DND-41 (cell line): ENCODE measurements around the gene RDH16.

Experiments used
- ATAC-seq: fragments of 200-7000 bp; cut with Tn5 transposase; 3 replicates; pipeline ENCODE4 v1.9.1; 2021; ENCODE audit warnings: low read depth; ENCODE audit not compliant: insufficient read depth
- DNase-seq: peaks from one replicate; pipeline ENCODE4 v3.0.0-alpha.2; 2020
- H2AFZ ChIP-seq: 2 replicates; pipeline ENCODE4 v1.6.0; 2012; ENCODE audit warnings: low read depth, low read length
- H3K27ac ChIP-seq: 2 replicates; pipeline ENCODE4 v1.5.1; 2012; ENCODE audit warnings: low read length, inconsistent platforms
- H3K27me3 ChIP-seq: fragments of 200-600 bp; sonication (generic); 2 replicates; pipeline ENCODE4 v1.6.0; 2012; ENCODE audit warnings: low read length, mild to moderate bottlenecking, inconsistent platforms; ENCODE audit not compliant: insufficient read depth, poor library complexity
- H3K36me3 ChIP-seq: 2 replicates; pipeline ENCODE4 v1.5.1; 2012; ENCODE audit warnings: low read length, inconsistent platforms; ENCODE audit not compliant: insufficient read depth
- H3K4me1 ChIP-seq: 2 replicates; pipeline ENCODE4 v1.5.1; 2012; ENCODE audit warnings: mild to moderate bottlenecking, low read length; ENCODE audit not compliant: insufficient read depth
- H3K4me2 ChIP-seq: 2 replicates; pipeline ENCODE4 v1.6.0; 2012; ENCODE audit warnings: mild to moderate bottlenecking, moderate library complexity, low read length, inconsistent platforms; ENCODE audit not compliant: insufficient read depth
- H3K4me3 ChIP-seq, 2 experiments: fragments of 200-600 bp in 1 of 2; shearing (Covaris generic) in 1 of 2; 2 replicates each; pipeline ENCODE4 v1.5.1; 2012 to 2016; ENCODE audit warnings: inconsistent platforms in 2 of 2, low read length in 2 of 2, mild to moderate bottlenecking in 2 of 2, low read depth in 1 of 2, moderate library complexity in 1 of 2
- H3K79me2 ChIP-seq: 2 replicates; pipeline ENCODE4 v1.6.0; 2012; ENCODE audit warnings: low read length, inconsistent platforms; ENCODE audit not compliant: insufficient read depth
- H3K9ac ChIP-seq: 2 replicates; pipeline ENCODE4 v1.6.0; 2012; ENCODE audit warnings: low read depth, mild to moderate bottlenecking, inconsistent platforms, low read length, moderate library complexity
- H3K9me3 ChIP-seq: 2 replicates; pipeline ENCODE4 v1.5.1; 2012; ENCODE audit warnings: low read length, moderate library complexity, mild to moderate bottlenecking, inconsistent platforms; ENCODE audit not compliant: insufficient read depth, severe bottlenecking
- H4K20me1 ChIP-seq: 2 replicates; pipeline ENCODE4 v1.6.0; 2012; ENCODE audit warnings: low read length; ENCODE audit not compliant: insufficient read depth
- CTCF ChIP-seq: IDR thresholded peaks from 2 replicates; pipeline ENCODE4 v1.5.1; 2012; ENCODE audit warnings: borderline replicate concordance, low read length, moderate library complexity, mild to moderate bottlenecking; ENCODE audit not compliant: poor library complexity, severe bottlenecking; ENCODE audit errors: extremely low read depth
- EZH2 ChIP-seq: IDR thresholded peaks from 3 replicates; pipeline ENCODE4 v1.6.1; 2012; ENCODE audit warnings: borderline replicate concordance, low read depth, mild to moderate bottlenecking, moderate library complexity, low read length, inconsistent platforms; ENCODE audit not compliant: severe bottlenecking

RDH16 gene

GRCh38 chr12:56990648-56991318 lies 33.4 kb upstream of the RDH16 start:
- no peak overlapping the region for H3K4me2 ChIP-seq
- no peaks in the 10 kb centered on the region for H4K20me1 ChIP-seq
- H3K9me3 ChIP-seq: no peaks in the 10 kb centered on the region
- no peak overlapping the region for H3K9ac ChIP-seq
- 0 out of 2 replicates have a peak, but pooled peaks cover 6% of the 10 kb centered on the region for H3K36me3 ChIP-seq
- no peak for ATAC-seq
- no peak overlapping the region for H3K4me3 ChIP-seq
- H3K4me1 ChIP-seq: peaks cover 8% of the 10 kb centered on the region
- H3K27me3 ChIP-seq: no peaks in the 10 kb centered on the region
- DNase-seq: no peak
- H2AFZ ChIP-seq: no peak overlapping the region
- H3K79me2 ChIP-seq: no peaks in the 10 kb centered on the region
- H3K27ac ChIP-seq: no peak overlapping the region
- no peak for TF ChIP-seq CTCF
- no peak for TF ChIP-seq EZH2

DNA sequence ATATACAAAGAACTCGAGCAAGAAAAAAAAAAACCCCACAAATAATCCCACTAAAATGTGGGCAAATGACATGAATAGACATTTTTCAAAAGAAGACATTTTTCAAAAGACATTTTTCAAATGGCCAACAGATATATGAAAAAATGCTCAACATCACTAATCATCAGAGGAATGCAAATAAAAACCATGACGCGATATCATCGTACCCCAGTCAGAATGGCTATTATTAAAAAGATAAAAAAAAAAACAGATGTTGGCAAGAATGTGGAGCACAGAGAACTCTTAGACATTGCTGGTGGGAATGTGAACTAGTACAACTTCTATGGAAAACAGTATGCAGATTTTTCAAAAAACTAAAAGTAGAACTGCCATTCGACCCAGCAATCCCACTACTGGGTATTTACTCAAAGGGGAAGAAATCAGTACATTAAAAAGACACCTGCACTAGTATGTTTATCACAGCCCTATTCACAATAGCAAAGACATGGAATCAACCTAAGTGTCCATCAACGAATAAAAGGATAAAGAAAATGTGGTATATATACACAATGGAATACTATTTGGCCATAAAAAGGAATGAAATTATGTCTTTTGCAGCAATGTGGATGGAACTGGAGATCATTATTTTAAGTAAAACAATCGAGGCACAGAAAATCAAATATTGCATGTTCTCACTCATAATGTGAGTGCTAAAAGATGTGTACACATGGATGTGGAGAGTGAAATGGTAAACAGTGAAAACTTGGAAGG lies 32.6 kb upstream of the RDH16 start:
- Histone ChIP-seq H4K20me1 (no peaks in the 10 kb centered on the region), H3K27ac (no peak overlapping the region), H3K4me1 (peaks cover 8% of the 10 kb centered on the region), H2AFZ (no peak overlapping the region), H3K9ac (no peak overlapping the region), H3K27me3 (no peaks in the 10 kb centered on the region), H3K79me2 (no peaks in the 10 kb centered on the region), H3K4me2 (no peak overlapping the region), H3K36me3 (0 out of 2 replicates have a peak, but pooled peaks cover under 1% of the 10 kb centered on the region), H3K4me3 (no peak overlapping the region), H3K9me3 (no peaks in the 10 kb centered on the region)
- TF ChIP-seq CTCF: no peak
- TF ChIP-seq EZH2: no peak
- no peak for ATAC-seq
- DNase-seq: no peak

DNA sequence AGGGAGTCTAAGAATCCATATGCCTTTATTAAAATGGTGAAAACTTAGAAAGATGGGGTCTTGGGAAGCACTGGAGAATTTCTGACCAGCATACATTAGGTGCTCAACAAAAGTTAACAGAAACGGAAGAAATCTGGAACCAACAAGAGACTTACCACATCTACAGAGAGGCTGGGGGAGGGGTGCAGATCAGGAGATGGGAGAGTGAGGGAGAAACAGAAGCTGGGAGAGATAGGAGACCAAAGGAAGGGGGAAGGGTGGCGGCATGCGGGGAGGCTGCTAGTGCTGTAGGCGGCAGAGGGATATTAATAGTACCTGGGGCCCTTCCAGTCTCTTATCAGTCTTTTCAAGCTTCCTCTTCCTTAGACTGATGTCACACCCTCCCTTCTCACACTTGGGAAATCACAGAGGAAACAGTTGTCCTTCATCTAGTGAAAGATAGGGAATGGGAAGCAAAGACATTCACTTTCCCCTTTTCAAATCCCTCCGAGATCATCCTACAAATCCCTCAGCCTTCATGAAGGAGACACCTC lies 30.9 kb upstream of the RDH16 start:
- Histone ChIP-seq H3K27me3 (no peaks in the 10 kb centered on the region), H4K20me1 (no peaks in the 10 kb centered on the region), H3K4me2 (no peak overlapping the region), H2AFZ (no peak overlapping the region), H3K9ac (no peak overlapping the region), H3K4me1 (peaks cover 8% of the 10 kb centered on the region), H3K36me3 (no peaks in the 10 kb centered on the region), H3K4me3 (no peak overlapping the region), H3K79me2 (no peaks in the 10 kb centered on the region), H3K9me3 (no peaks in the 10 kb centered on the region), H3K27ac (no peak overlapping the region)
- DNase-seq (no peak), ATAC-seq (no peak)
- TF ChIP-seq CTCF (no peak), EZH2 (no peak)
